HG02970 (cell line): Measurements from ENCODE around the gene ZNF275.
A peak's percentile ranks its signal among the peaks of the same experiment; 100 is the strongest.
"Not testable (repeated sequence)": the region's sequence is repeated elsewhere in the genome, so short reads cannot be mapped to it uniquely, and the experiment has no call there.

Source experiments
- ATAC-seq: cut with Tn5 transposase; IDR thresholded peaks from one replicate; pipeline ENCODE4 v1.9.1; 2021; ENCODE audit warnings: mild to moderate bottlenecking, moderate library complexity, moderate number of reproducible peaks; ENCODE audit not compliant: unreplicated experiment, low FRiP score

The ZNF275 gene, protein sequence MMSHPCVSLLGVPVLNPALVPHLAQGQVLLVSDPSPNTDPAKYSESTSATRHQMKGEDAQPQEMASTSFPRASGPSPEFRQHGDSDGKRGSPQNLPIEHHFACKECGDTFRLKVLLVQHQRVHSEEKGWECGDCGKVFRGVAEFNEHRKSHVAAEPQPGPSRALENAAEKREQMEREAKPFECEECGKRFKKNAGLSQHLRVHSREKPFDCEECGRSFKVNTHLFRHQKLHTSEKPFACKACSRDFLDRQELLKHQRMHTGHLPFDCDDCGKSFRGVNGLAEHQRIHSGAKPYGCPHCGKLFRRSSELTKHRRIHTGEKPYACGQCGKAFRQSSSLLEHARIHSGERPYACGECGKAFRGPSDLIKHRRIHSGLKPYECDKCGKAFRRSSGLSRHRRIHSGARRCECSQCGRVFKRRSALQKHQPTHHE

DNA sequence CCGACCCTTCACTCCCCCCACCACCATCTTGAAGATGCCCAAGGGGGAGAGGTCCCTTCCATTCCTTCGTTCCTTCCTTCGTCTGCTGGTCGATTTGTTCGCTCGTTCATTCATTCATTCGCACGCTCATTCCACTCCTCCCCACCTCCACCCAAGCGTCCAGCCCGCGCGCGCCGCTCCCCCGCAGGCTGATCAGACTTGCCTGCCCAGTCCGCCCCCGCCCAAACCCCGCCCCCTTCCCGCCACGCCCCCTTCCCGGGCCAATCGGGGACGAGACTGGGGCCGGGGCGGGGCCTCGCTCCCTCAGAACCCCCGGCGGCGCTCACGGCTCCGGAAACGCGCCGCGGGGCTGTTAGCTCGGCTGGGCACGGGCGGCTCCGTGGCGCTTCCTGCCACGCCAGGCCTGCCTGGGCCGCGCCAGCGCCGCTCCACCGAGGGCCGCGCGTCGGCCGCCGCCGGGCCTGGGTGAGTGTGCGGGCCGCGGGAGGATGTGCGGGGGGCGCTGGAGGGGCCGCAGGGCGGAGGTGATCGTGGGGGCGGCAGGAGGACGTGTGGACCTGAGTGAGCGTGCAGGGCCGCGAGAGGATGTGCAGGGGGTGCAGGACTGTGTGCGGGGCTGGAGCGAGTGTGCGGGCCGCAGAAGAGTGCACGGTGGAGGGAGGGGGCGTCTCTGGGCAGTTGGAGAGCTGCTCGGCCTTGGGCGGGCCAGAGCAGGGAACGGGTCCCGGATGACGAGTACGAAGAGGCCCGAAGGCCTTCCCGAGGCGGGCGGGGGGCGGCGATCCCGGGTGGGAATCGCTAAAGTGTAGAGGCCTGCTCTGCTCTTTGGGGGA, at the start of gene ZNF275:
Gene ZNF275 (plus strand): TSS at position 333 of the 833 bp plus-strand sequence. CDS start 2,527 bp downstream, outside the sequence.
- ATAC-seq = peak; percentile 70

DNA sequence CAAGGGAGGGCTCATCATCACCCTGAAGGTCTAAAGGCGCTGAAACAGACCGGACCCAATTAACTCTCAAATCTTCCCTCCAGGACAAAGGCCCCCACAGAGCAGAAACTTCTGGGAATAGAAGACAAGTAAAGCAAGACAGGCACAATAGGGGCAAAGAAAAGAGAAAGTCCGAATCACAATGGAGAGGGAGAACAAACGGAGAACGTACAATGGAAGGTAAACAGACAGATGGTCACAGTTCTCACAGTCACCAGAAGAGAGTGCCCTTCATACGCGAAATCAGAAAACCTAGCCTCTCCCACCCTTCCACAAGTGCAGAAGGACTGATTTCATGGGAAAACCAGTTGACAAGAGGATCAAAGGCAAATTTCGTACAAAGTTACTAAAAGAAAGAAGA, 48.3 kb upstream of the ZNF275 start:
- not testable (repeated sequence) for ATAC-seq

DNA sequence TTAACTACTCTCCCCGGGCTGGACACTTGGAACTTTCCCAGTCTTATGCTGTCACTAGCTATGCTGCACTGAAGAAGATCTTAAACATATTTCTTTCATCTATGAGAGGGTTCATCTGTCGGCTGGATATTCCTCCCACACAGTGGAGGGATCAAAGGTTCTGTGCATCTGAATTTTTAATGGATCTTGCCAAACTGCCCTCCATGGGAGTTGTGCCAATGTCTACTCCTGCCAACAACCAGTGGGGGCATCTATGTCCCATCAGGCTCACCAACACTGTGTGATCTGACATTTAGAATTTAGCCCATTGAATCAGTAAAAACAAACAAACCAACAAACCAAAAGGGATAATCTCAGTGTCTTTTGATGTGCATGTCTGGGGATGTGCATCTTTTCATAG, 45.1 kb upstream of the ZNF275 start:
- ATAC-seq = not testable (repeated sequence)

DNA sequence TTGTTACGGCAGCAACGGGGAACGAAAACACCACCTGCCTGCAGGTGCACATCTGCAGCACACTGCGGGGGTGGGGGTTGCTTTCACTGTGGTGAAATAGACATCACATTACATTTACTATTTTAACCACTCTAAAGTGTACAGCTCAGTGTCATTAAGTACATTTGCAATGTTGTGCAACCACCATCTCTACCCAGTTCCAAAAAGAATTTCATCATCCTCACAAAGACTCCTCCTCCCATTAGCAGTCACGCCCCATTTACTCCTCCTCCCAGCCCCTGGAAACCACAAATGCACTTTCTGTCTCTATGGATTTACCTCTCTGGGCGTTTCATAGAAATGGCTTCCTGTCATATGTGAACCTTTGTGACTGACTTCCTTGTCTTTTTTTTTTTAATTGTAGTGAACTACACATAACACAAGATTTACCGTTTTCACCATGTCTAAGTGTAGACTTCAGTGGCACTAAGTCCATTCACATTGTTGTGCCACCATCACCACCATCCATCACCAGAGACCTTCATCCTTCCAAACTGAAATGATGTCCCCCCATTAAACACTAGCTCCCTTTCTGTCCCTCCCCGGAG, 40.4 kb upstream of the ZNF275 start:
- ATAC-seq = not testable (repeated sequence)

DNA sequence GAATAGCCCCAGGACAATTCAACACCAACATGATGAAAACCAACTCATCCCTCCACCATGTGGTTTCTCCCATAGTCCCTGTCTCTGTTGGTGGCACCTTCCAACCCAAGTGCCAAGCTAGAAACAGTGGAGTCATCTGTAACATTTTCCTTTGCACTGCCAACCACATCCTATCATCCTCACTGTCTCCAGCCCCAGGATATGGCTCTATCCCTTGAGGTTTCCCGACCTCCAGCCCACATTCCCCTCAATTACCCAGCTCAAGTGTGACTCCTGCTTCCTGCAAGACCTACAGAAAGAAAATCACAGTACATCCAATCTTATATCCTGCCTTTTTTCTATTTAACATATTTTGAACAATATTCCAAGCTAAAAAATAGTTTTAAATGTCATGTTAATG, 36.6 kb upstream of the ZNF275 start:
- ATAC-seq = no peak

DNA sequence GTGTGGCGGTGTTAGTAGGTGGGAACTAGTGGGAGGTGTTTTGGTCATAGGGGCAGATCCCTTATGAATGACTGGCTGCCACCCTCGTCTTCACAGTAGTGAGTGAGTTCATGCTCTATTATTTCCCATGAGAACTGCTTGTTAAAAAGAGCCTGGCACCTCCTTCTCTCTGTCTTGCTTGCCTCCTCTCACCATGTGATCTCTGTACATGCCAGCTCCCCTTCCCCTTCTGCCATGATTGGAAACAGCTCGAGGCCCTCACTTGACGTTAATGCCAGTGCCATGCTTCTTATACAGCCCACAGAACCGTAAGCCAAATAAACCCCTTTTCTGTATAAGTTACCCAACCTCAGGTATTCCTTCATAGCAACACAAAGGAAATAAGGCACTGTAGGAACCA, 34.1 kb upstream of the ZNF275 start:
- no peak for ATAC-seq

DNA sequence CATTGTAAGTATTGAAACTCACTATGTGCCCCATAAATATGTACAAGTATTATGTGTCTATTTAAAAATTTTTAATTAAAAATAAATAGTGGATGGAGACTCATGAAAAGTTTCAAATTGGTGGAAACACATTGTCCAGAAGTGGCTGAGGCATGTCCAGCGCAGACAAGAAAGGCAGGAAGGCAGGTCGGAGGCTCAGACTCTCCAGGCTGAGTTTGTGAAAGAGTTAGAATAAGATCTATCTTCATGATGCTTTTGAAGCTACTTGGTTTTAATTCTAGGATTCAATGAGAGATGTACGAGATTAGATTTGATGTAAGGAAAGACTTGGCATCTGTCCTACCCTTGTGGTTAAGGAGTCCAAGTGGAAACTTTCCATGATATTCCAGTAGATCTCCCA, 32.2 kb upstream of the ZNF275 start:
- ATAC-seq = no peak

DNA sequence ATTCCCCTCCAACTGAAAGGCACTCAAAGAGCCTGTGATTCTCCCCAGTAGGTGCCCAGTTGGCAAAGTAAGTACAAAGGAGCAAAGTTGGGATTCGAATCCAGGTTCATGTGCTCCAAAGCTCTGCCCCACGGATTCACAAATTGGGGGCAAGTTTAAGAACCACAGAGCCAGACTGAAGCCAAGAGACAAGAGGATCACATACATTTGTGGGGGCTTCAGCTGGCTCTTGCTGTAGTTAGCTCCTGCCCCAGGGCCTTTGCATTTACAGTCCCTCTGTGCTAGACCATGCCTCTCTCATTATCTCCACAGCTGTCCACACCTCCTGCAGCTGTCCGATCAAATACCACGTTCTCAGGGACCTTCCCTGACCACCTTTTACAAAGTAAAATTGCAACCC, 31.2 kb upstream of the ZNF275 start:
- no peak for ATAC-seq

DNA sequence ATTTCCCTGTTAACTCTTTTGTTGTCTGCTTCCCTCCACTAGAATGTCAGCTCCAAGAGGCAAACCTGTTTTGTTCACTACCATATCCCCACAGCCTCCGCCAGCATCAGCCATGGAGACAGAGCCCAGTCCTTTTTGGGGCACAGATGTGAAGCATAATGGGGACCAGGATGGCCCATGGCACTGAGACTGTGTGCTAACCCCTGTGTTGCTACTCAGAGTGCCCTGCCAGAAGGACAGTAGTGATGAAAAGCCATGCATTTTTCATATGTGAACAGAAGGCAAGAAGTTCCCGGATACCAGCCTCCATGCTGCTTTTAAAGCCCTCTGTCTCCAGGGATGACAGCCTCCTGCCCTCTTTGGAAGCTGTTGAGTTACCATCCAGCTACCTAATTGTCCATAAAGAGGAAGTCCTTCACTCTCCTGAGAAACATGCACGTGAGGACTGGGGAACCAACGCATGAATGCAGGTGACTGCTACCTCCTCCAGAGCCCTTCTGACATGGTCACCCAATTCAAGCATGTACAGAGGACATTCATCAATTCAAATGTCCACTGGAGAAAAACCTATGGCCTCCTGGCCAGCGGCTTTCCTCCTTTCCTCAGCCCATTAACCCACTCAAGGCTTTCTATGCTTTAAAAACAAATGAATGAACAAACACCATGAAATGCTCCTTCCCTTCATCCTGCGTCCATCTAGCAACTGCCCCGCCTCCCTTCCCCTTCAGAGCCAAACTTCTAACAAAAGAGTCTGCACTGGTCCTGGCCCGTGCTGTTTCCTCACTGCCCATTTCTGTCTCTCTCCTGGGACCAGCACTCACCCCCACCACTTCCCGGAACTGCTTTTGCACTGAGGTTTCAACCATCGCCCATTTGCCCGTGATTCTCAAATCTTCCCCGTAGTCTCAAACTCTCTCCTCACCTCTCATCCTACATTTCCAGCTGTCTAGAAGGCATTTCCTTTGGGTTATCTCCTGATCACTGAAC, 30.4 kb upstream of the ZNF275 start:
- ATAC-seq = no peak

DNA sequence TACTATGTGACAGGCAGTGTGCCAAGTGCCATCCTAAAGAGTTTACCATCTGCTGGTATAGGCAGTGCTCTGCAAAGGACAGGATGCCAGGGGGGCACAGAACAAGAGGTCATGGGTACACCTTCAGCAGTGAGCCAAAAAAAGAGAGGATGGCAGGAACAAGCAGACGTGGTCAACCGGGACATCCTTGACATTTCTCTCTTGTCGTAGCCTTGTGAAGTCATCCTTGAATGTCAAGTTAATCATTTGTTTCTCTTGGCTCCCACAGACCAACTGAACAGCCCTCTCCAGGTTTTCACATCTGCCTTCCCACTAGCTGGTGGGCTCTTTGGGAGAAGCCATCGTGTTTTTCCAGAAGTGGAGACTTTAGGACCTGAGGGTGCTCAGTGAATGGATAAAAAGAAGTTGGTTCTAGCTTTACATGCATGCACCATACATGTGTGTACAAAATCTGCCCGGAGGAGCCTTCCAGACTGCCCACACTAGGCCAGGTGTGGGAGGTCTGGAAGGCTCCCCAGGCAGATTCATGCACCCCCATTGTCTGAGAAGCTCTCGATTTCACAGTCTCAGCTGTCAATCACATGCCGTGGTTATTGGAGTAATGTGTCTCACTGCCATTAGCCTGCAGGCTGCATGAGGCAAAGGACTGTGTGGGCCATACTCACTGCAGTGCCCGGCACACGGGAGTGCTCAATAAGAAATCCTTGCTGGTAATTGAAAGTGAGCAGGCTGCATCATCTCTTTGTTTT, 28.8 kb upstream of the ZNF275 start:
- ATAC-seq = no peak

DNA sequence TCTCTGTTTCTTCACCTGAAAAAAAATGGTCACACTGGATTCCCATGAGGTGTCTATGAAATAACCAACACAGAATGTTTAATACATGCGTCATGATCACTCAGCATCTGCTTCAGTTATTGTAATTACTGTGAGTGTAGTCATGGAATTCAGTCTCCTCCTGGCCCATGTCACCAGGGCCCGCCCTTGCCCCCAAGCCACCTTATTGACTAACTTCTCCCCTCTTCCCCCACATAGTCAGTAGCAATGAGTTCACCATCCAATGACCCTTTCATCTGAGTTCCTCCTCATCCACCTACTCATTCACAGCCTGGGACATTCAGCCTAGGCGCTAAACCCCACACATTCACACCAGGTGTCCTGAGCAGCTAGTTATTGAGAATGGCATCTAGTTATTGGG, 28.0 kb upstream of the ZNF275 start:
- no peak for ATAC-seq

DNA sequence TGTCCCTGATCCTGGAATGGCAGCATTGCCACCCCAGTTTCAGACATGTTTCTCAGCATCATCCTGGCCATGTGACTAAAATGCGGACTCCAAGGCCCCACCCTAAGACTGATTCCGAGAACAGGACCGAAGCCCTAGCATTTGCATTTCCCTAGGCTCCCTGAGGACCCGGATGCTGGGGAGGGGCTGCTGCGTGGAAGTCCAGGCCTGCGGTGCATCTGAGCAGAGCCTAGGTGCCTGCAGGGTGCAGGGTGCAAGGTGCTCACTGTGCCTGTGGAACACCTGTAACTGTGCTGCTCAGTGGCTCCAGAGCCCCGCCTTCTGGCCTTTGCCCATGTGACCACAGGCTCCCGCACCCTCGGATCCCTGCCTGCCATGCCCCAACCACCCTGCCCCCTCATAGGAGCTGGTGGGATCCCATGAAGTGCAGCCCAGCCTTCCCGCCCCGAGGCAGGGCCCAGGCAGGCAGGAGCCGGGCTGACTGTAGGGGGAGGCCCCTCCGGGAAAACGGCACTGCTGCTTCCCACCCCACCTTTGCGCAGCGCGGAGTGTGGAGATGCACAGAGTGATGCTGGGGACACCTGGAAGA, 27.3 kb upstream of the ZNF275 start:
- no peak for ATAC-seq

DNA sequence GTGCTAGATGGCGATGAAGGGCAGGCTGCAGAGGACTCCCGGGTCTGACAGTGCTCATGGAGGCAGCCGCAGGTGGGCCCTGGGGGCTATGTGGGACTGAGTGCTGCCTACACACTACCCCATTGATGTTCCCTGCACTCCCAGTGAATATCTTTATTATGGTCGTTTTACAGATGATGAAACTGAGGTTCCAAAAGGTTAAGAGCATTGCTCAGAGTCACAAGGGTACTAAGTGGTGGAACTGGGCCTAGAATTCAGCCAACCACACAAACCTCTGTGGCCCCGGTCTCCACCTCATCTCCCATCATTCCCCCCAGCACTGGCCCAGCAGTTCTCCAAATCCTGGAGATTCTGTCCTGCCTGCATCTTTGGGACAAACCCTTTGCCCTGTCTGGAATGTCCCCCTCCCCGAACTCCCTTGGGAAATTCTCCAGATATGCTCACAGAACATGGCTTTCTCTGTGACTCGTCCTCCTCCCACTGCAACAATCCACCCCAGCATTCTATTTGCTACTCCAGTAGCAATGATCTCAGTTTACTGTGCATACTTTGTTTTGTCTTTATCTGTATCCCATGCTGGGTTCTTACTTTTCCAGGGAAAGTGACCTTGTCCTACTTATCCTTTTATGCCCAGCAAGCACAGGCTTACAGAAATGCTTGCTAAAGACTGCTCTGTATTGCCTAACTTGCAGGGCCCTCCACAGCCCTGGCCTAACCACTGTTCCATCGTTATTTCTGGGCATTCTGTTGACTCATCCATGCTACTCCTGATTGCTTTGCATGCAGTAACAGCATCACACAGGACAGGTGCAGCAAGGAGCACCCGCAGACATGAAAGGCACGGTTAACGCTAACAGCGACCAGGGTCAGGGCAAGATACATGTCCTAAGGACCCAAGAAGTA, 26.4 kb upstream of the ZNF275 start:
- ATAC-seq = no peak

DNA sequence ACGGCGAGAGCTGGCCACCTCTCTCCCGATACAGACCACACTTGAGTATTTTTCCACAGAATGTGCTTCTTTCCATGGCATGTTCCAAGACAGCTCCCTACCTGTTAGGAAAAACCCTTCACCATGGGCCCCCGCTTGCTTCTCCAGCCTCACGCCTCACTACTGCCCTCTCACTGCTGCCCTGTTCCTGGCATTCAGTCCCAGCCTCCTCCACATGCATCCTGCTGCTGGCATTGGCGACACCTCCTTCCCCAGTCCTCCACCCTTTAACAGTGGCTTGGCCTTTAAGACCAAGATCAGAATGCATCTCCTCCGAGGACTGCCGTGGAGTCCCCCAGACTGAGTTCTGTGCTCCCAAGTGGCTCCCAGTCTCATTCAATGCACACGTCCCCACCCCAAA, 23.1 kb upstream of the ZNF275 start:
- ATAC-seq = no peak

DNA sequence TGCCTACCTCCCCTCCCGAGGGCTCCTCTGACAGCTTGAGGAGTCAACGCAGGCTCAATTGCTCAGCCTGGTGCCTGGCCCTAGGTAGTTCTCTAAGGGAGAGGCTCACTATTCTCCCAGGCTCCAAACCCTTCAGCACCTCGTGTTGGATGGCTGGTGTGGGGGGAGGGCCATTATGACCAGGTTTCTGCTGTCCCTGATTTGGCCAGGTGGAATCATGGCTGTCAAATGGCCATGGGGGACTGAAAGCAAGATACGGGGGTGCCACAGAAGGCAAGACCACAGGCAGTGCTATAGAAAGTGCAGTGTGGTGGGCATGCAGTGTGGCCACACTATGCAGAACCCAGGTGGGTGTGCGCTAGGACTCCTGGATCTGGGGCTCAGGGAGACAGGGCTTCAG, 21.9 kb upstream of the ZNF275 start:
- no peak for ATAC-seq

DNA sequence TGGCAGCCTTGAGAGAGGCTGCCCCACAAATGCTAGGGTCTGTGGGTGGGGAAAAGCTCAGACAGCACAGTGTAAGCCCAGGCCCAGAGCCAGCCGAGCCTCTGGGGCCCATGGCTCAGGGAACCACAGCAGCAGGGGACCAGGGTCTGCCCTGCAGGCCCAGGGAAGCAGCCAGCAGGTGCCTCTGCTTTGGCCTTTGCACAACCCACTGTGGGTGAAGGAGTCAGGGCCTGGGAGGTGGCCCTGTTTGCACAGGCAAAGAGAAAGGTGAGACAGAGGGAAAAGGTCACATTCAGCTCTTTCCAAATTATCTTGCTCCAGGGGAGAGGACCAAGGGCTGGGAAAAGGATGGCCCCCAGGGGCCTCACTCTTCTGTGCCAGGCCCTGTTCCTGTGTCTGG, 21.1 kb upstream of the ZNF275 start:
- ATAC-seq = no peak

DNA sequence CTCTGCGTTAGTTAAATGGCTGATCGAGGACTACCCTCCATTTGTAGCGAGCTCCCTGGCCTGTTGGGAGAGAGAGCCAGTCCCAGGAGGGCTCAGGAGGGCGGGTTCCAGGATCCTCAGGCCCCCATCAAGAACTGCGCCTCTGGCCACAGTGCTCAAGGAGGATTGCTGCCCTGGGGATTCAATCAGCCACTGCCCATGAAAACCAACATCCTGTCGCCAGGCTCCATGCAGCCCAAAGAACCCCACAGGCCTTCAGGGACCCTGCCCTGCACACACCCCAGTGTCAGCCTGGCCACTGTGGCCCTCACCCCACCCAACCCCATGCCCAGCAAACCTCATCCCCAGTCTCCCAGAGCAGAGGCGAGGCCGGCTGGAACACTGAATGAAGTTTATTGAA, 16.6 kb upstream of the ZNF275 start:
- ATAC-seq = no peak
